Measurements from ENCODE around the gene ALK.

Gene ALK

DNA sequence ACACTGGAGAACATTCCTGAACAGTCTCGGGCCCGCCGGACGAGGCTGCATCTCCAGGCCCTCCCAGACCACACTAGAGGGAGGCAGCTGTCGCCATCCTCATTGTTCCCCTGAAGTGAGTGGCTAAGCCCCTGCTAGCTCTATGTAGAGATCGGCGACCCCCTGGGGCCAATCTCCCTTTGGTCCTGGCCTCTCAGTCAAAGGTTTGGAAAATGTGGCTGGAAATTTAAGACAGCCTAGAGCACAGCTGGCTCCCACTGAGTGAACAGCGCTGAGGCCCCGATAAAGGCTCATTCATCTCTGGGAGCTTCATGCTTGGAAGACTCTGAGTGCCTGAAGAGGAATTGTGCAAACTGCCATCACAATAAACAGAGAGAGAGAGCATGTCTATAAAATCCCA lies 445.9 kb downstream of the ALK start:
- no peak for DNase-seq
- H3K4me1 ChIP-seq: no peaks in the 10 kb centered on the region
- TF ChIP-seq, protein P1, sequence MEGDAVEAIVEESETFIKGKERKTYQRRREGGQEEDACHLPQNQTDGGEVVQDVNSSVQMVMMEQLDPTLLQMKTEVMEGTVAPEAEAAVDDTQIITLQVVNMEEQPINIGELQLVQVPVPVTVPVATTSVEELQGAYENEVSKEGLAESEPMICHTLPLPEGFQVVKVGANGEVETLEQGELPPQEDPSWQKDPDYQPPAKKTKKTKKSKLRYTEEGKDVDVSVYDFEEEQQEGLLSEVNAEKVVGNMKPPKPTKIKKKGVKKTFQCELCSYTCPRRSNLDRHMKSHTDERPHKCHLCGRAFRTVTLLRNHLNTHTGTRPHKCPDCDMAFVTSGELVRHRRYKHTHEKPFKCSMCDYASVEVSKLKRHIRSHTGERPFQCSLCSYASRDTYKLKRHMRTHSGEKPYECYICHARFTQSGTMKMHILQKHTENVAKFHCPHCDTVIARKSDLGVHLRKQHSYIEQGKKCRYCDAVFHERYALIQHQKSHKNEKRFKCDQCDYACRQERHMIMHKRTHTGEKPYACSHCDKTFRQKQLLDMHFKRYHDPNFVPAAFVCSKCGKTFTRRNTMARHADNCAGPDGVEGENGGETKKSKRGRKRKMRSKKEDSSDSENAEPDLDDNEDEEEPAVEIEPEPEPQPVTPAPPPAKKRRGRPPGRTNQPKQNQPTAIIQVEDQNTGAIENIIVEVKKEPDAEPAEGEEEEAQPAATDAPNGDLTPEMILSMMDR (IDR thresholded peaks at IDR 0.05): no peak
- H3K9me3 ChIP-seq: peaks cover 0 to 3% (median 2%) of the 10 kb centered on the region in 3 donors
- H3K27ac ChIP-seq: no peak overlapping the region
- H3K36me3 ChIP-seq: no peaks in the 10 kb centered on the region
- no peak overlapping the region for H3K4me3 ChIP-seq
- peaks cover 0 to 2% of the 10 kb centered on the region in 2 donors for H3K27me3 ChIP-seq
- intact Hi-C loops (cut with DNase I; ENCODE audit: low total_unique reads): no loop called here

DNA sequence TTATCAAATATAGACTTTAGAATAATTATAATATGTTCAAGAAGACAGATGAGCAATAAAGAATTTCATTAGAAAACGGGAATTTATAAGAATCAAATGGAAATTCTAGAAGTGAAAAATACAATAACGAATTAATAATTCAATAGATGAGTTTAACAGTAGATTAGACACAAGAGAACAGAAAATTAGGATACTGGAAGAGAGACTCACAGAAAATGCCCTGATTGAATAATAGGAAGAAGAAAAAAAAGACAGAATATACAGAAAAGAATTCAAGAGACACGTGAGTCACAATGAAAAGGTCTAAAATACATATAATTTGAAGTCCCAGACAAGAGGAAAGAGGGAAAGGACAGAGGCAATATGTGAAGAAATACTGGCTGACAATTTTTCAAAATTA lies 451.4 kb downstream of the ALK start:
- Histone ChIP-seq H3K9me3 (peaks cover 0 to 10% (median 9%) of the 10 kb centered on the region in 3 donors), H3K27ac (no peak overlapping the region), H3K4me1 (no peaks in the 10 kb centered on the region), H3K27me3 (no peaks in the 10 kb centered on the region), H3K36me3 (no peaks in the 10 kb centered on the region), H3K4me3 (no peak overlapping the region)
- DNase-seq: no peak
- TF ChIP-seq, protein P1 (IDR thresholded peaks at IDR 0.05): no peak
- intact Hi-C loops (cut with DNase I; ENCODE audit: low total_unique reads): no loop called here

DNA sequence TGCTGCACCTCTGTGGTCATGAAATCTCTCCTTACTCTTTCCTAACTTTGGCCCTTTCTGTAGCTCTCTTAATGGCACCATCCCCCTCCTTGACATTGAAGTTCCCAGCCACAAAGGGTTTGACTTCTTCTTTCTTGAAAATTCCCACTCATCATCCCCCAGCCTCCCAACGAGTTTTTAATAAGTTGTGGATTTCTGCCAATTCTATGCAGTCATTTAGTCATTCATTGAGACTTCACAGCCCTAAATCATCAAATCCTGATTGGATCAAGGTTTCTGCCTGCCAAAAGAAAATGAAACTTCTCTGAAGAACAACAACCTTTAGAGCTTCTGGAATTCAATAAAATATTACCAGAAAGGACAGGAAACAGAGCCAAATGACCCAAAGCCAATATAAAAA lies 451.9 kb downstream of the ALK start:
- TF ChIP-seq, protein P1 (IDR thresholded peaks at IDR 0.05): no peak
- no peak overlapping the region for H3K27ac ChIP-seq
- H3K9me3 ChIP-seq: peaks cover 0 to 10% (median 9%) of the 10 kb centered on the region in 3 donors
- H3K36me3 ChIP-seq: no peaks in the 10 kb centered on the region
- DNase-seq: no peak
- no peak overlapping the region for H3K4me3 ChIP-seq
- intact Hi-C loops (cut with DNase I; ENCODE audit: low total_unique reads): no loop called here
- H3K4me1 ChIP-seq: no peaks in the 10 kb centered on the region
- no peaks in the 10 kb centered on the region for H3K27me3 ChIP-seq

DNA sequence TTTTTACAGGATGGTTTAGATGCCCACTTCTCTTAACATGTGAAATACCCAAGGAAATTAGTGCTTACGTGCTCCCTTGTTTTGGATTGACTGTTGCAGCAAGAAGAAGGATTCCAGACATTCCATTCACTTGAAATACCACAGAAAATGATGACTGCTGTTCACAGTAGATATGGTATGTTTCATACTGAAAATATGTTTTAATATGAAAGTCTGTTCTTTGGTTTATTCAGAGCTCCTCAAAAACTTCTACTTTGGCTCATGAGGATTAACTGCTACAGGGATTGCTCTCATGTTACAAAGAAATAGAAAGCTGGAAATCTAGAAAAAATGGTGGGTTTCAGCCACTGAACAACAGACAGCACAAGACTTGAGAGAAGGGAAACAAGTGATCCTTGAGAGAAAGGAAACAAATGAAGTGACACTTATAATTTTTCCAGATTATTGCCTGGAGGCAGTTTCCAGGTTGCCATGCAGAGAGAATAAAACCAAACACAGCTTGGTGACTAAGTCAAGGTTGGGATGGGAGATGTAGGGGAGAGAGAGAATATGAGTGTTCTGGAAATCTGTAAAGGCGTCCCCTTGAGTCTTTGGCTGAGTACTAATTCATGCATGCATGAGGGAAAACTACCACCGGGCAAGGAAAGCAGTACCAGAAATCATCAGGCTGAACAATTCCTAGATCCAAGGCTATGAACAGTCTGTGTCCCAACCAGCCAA lies 458.0 kb downstream of the ALK start:
- intact Hi-C loops (cut with DNase I; ENCODE audit: low total_unique reads): no loop called here
- TF ChIP-seq, protein P1 (IDR thresholded peaks at IDR 0.05): no peak
- no peak overlapping the region for H3K4me3 ChIP-seq
- H3K36me3 ChIP-seq: no peaks in the 10 kb centered on the region
- no peaks in the 10 kb centered on the region for H3K27me3 ChIP-seq
- H3K9me3 ChIP-seq: no peaks in the 10 kb centered on the region
- no peak overlapping the region for H3K27ac ChIP-seq
- DNase-seq: no peak
- H3K4me1 ChIP-seq: peaks cover 0 to 8% (median 0%) of the 10 kb centered on the region in 4 donors

DNA sequence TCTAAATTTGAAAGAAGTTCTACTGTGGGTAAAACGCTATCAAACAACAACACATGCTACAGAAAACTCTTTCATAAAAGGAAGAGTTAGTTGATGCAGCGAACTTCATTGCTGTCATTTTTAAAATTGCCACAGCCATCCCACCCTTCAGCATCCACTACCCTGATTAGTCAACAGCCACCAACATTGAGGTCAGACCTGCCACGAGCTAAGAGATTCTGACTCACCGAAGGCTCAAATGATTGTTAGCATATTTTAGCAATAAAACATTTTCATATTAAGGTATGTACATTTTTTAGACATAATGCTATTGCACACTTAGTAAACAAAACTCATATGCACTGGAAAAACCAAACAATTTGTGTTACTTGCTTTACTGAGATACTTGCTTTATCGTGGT lies 459.1 kb downstream of the ALK start:
- TF ChIP-seq, protein P1 (IDR thresholded peaks at IDR 0.05): no peak
- no peaks in the 10 kb centered on the region for H3K9me3 ChIP-seq
- no peak overlapping the region for H3K4me3 ChIP-seq
- peaks cover 0 to 8% (median 0%) of the 10 kb centered on the region in 4 donors for H3K4me1 ChIP-seq
- intact Hi-C loops (cut with DNase I; ENCODE audit: low total_unique reads): no loop called here
- no peaks in the 10 kb centered on the region for H3K27me3 ChIP-seq
- H3K27ac ChIP-seq: no peak overlapping the region
- no peak for DNase-seq
- no peaks in the 10 kb centered on the region for H3K36me3 ChIP-seq

Measured in tibial artery (tissue), 4 donors.